HEK293 (cell line): ENCODE data around the gene FOXN3.

Source experiments
- CTCF ChIA-PET: fragments of 350-600 bp; formaldehyde crosslinking; extraction: SDS; loops from one replicate; lab custom pipeline; 2021; ENCODE audit warnings: antibody characterized with exemption; lab: Yijun Ruan, JAX
- POLR2A ChIA-PET: fragments of 300-600 bp; formaldehyde crosslinking; extraction: SDS; loops from one replicate; lab custom pipeline; 2020; ENCODE audit warnings: antibody characterized with exemption, inconsistent platforms; lab: Yijun Ruan, JAX
- H3K27ac ChIP-seq: fragments of 200-500 bp; sonication (Bioruptor generic); 2 replicates; pipeline ENCODE4 v1.5.1; 2014; ENCODE audit warnings: low read depth, low read length, control low read depth, inconsistent platforms; ENCODE audit errors: extremely low read depth
- H3K36me3 ChIP-seq, 2 experiments: fragments of 200-500 bp in 1 of 2; sonication (Bioruptor generic) in 1 of 2; 1 replicate in 1 of 2; 2 replicates in 1 of 2; pipeline ENCODE4 v1.5.1; 2014 to 2017; ENCODE audit warnings: inconsistent platforms in 2 of 2, low read length in 2 of 2; ENCODE audit not compliant: control insufficient read depth in 2 of 2, insufficient read depth in 1 of 2
- H3K4me1 ChIP-seq: fragments of 200-500 bp; sonication (Bioruptor generic); 2 replicates; pipeline ENCODE4 v1.5.1; 2014; ENCODE audit warnings: mild to moderate bottlenecking, low read length, inconsistent platforms; ENCODE audit not compliant: control insufficient read depth, insufficient read depth
- H3K4me3 ChIP-seq: 2 replicates; pipeline ENCODE4 v1.5.1; 2011; ENCODE audit warnings: low read depth, mild to moderate bottlenecking, control low read depth, low read length, moderate library complexity
- H3K9me3 ChIP-seq: fragments of 200-500 bp; sonication (Bioruptor generic); 2 replicates; pipeline ENCODE4 v1.5.1; 2014; ENCODE audit warnings: low read depth, low read length, inconsistent platforms; ENCODE audit not compliant: control insufficient read depth, insufficient read depth
- ELK4 ChIP-seq: IDR thresholded peaks from 2 replicates; pipeline ENCODE4 v1.6.1; 2011; ENCODE audit warnings: mild to moderate bottlenecking, low read depth, low read length, borderline replicate concordance
- INSM2 ChIP-seq: fragments of 450-650 bp; formaldehyde crosslinking; IDR thresholded peaks from 2 replicates; pipeline ENCODE4 v1.5.1; 2016; ENCODE audit warnings: missing biosample characterization, missing genetic modification characterization
- KLF16 ChIP-seq: fragments of 450-650 bp; formaldehyde crosslinking; IDR thresholded peaks from 2 replicates; pipeline ENCODE4 v1.5.1; 2017; ENCODE audit warnings: missing biosample characterization, missing genetic modification characterization
- KLF7 ChIP-seq: fragments of 450-650 bp; formaldehyde crosslinking; IDR thresholded peaks from 2 replicates; pipeline ENCODE4 v1.5.1; 2016; ENCODE audit warnings: missing biosample characterization, missing genetic modification characterization, borderline replicate concordance
- MZF1 ChIP-seq: fragments of 450-650 bp; formaldehyde crosslinking; IDR thresholded peaks from 2 replicates; pipeline ENCODE4 v1.5.1; 2017; ENCODE audit warnings: missing biosample characterization, missing genetic modification characterization, borderline replicate concordance
- REST ChIP-seq: fragments of 450-650 bp; formaldehyde crosslinking; IDR thresholded peaks from 2 replicates; pipeline ENCODE4 v1.5.1; 2016; ENCODE audit warnings: missing biosample characterization, missing genetic modification characterization
- ZBTB10 ChIP-seq: fragments of 450-650 bp; formaldehyde crosslinking; IDR thresholded peaks from 2 replicates; pipeline ENCODE4 v1.5.1; 2016; ENCODE audit warnings: missing biosample characterization, missing genetic modification characterization
- ZBTB44 ChIP-seq: fragments of 450-650 bp; IDR thresholded peaks from 2 replicates; pipeline ENCODE4 v1.5.1; 2018; ENCODE audit warnings: missing biosample characterization, mild to moderate bottlenecking, missing genetic modification characterization
- ZBTB7A ChIP-seq: fragments of 450-650 bp; formaldehyde crosslinking; IDR thresholded peaks from 2 replicates; pipeline ENCODE4 v1.5.1; 2016; ENCODE audit warnings: low read depth, missing biosample characterization, missing genetic modification characterization
- ZEB2 ChIP-seq: fragments of 450-650 bp; formaldehyde crosslinking; IDR thresholded peaks from 2 replicates; pipeline ENCODE4 v1.5.1; 2016; ENCODE audit warnings: missing biosample characterization, missing genetic modification characterization
- ZNF10 ChIP-seq: fragments of 450-650 bp; formaldehyde crosslinking; IDR thresholded peaks from 2 replicates; pipeline ENCODE4 v1.5.1; 2017; ENCODE audit warnings: missing biosample characterization, missing genetic modification characterization
- ZNF16 ChIP-seq: fragments of 450-650 bp; formaldehyde crosslinking; IDR thresholded peaks from 2 replicates; pipeline ENCODE4 v1.5.1; 2016; ENCODE audit warnings: low read depth, missing biosample characterization, missing genetic modification characterization
- ZNF174 ChIP-seq: fragments of 450-650 bp; formaldehyde crosslinking; IDR thresholded peaks from 2 replicates; pipeline ENCODE4 v1.5.0; 2017; ENCODE audit warnings: missing biosample characterization, mild to moderate bottlenecking, missing genetic modification characterization
- ZNF19 ChIP-seq: fragments of 450-650 bp; formaldehyde crosslinking; IDR thresholded peaks from 2 replicates; pipeline ENCODE4; 2016; ENCODE audit warnings: missing biosample characterization, missing genetic modification characterization, low read depth
- ZNF366 ChIP-seq: fragments of 450-650 bp; formaldehyde crosslinking; conservative IDR thresholded peaks from 2 replicates; pipeline ENCODE4 v1.5.1; 2016; ENCODE audit warnings: missing biosample characterization, missing genetic modification characterization
- ZNF510 ChIP-seq: fragments of 450-650 bp; formaldehyde crosslinking; IDR thresholded peaks from 2 replicates; pipeline ENCODE4 v1.5.1; 2018; ENCODE audit warnings: mild to moderate bottlenecking, missing genetic modification characterization, missing biosample characterization; ENCODE audit not compliant: insufficient replicate concordance
- ZNF514 ChIP-seq: fragments of 450-650 bp; formaldehyde crosslinking; IDR thresholded peaks from 2 replicates; pipeline ENCODE4 v1.5.1; 2016; ENCODE audit warnings: missing biosample characterization, missing genetic modification characterization
- ZNF529 ChIP-seq: fragments of 450-650 bp; formaldehyde crosslinking; IDR thresholded peaks from 2 replicates; pipeline ENCODE4 v1.5.1; 2017; ENCODE audit warnings: missing genetic modification characterization, missing biosample characterization; ENCODE audit not compliant: insufficient replicate concordance
- ZNF580 ChIP-seq: fragments of 450-650 bp; formaldehyde crosslinking; IDR thresholded peaks from 2 replicates; pipeline ENCODE4 v1.5.1; 2016; ENCODE audit warnings: missing biosample characterization, missing genetic modification characterization
- ZNF600 ChIP-seq: fragments of 450-650 bp; formaldehyde crosslinking; IDR thresholded peaks from 2 replicates; pipeline ENCODE4 v1.5.1; 2016; ENCODE audit warnings: missing biosample characterization, missing genetic modification characterization
- ZNF610 ChIP-seq: fragments of 450-650 bp; formaldehyde crosslinking; IDR thresholded peaks from 2 replicates; pipeline ENCODE4 v1.5.1; 2016; ENCODE audit warnings: missing biosample characterization, missing genetic modification characterization, borderline replicate concordance
- ZNF701 ChIP-seq: fragments of 450-650 bp; formaldehyde crosslinking; IDR thresholded peaks from 2 replicates; pipeline ENCODE4 v1.5.1; 2016; ENCODE audit warnings: missing biosample characterization, missing genetic modification characterization
- ZNF747 ChIP-seq: fragments of 450-650 bp; formaldehyde crosslinking; IDR thresholded peaks from 2 replicates; pipeline ENCODE4 v1.5.1; 2016; ENCODE audit warnings: missing biosample characterization, missing genetic modification characterization

The FOXN3 gene

GRCh38 chr14:89291351-89291940, 125.6 kb downstream of the FOXN3 start:
- Histone ChIP-seq H3K9me3 (no peaks in the 10 kb centered on the region), H3K4me3 (no peak overlapping the region), H3K27ac (no peak overlapping the region), H3K4me1 (no peaks in the 10 kb centered on the region), H3K36me3 (no peaks in the 10 kb centered on the region)
- POLR2A ChIA-PET: no interaction called here
- CTCF ChIA-PET: no interaction called here
- TF ChIP-seq ELK4: no peak
- TF ChIP-seq ZNF610 (tag by site-specific recombination): no peak
- TF ChIP-seq MZF1 (tag by site-specific recombination): no peak
- TF ChIP-seq ZNF10 (tag by site-specific recombination): no peak
- no peak for TF ChIP-seq ZBTB7A (tag by site-specific recombination)
- TF ChIP-seq ZNF701 (tag by site-specific recombination): no peak
- no peak for TF ChIP-seq ZEB2 (tag by site-specific recombination)
- no peak for TF ChIP-seq KLF16 (tag by site-specific recombination)
- no peak for TF ChIP-seq ZNF580 (tag by site-specific recombination)
- no peak for TF ChIP-seq ZNF510 (tag by site-specific recombination)
- no peak for TF ChIP-seq ZNF366
- no peak for TF ChIP-seq KLF7 (tag by site-specific recombination)
- TF ChIP-seq ZNF19 (tag by site-specific recombination): no peak
- no peak for TF ChIP-seq ZNF600 (tag by site-specific recombination)

- TF ChIP-seq REST (tag by site-specific recombination): no peak
- TF ChIP-seq ZBTB44: no peak
- TF ChIP-seq ZNF174 (tag by site-specific recombination): no peak
- no peak for TF ChIP-seq INSM2 (tag by site-specific recombination)
- TF ChIP-seq ZNF529: no peak
- TF ChIP-seq ZNF747 (tag by site-specific recombination): no peak
- TF ChIP-seq ZBTB10 (tag by site-specific recombination): no peak
- no peak for TF ChIP-seq ZNF16 (tag by site-specific recombination)
- TF ChIP-seq ZNF514 (tag by site-specific recombination): no peak
- no peak overlapping the region for H3K4me3 ChIP-seq
- H3K9me3 ChIP-seq: no peaks in the 10 kb centered on the region
- no peaks in the 10 kb centered on the region for H3K4me1 ChIP-seq
- CTCF ChIA-PET: no interaction called here
- POLR2A ChIA-PET: interaction anchor here (0.6 kb wide), 1 partner anchor 661 kb away, joined by 5 read pairs; no protein-coding TSS in a partner anchor
- no peak overlapping the region for H3K27ac ChIP-seq
- H3K36me3 ChIP-seq: no peaks in the 10 kb centered on the region
Observed at GRCh38 chr14:89290813-89291212, 126.2 kb downstream of the FOXN3 start.
